GM19239 (cell line): ENCODE results near the gene AAMP.
A peak's percentile ranks its signal among the peaks of the same experiment; 100 is the strongest.
"Not testable (repeated sequence)": the region's sequence is repeated elsewhere in the genome, so short reads cannot be mapped to it uniquely, and the experiment has no call there.

Source experiments
- DNase-seq: peaks from one replicate; pipeline ENCODE4 v3.0.0; 2011; ENCODE audit warnings: low spot score; ENCODE audit not compliant: insufficient read length
- FAIRE-seq: peaks from 2 replicates; lab custom pipeline; 2011; peaks lifted over from hg19 to GRCh38; lab: Jason Lieb, UNC

The AAMP gene

GRCh38 chr2:218276986-218277755, 7.2 kb upstream of the AAMP start:
- DNase-seq: no peak
- no peak for FAIRE-seq

DNA sequence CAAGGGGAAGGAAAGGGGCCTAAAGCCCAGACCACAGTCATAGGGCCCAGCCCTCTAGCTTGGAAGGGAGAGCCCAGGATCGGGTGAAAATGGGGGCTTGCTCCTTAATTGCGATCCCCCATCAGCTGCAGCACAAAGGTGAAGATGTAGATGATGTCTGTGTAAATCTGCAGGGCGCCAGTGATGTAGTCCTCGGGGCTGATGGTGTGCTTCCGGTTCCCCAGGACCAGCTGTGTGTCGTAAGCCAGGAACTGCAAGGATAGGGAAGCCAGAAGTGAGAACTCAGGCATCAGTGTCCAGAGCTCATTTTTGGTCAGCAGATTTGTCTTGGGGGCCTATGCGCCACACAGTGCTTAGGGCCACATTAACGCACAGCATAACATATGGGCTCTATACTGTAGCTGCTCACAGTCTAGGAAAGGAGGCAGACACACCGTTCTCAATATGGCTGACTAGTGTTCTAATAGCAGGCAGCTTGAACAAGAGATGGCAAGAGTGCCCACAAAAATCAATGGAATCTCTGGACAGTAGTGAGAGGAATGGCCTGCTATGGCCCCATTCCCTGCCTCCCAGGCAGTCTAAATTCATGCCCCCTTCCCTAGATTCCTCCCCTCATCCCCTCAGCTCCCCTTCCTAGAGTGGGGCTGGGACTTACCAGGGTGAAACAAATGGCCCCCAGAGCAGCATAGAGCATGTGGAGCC, 5.6 kb upstream of the AAMP start:
- FAIRE-seq (no peak), DNase-seq (no peak)

DNA sequence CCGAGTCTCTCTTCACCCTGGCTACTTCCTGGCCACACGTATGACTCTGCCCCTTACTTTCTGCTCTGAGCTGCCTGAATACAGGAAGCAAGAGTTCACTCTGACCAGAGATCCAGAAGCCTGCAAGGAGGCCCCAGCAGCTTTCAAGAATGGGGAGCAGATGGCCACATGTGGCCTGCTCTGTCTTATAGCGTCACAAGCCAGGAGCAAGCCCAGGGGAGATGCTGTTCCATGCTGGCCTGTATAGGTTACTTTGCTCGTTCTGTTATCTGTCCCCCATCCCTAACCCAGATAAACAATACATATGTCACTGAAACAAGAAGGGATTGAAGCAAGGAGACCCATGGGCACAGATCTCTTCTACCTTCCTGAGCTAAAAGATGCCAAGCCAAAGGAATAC, 4.6 kb upstream of the AAMP start:
- FAIRE-seq: no peak
- no peak for DNase-seq

GRCh38 chr2:218273908-218274249, 3.9 kb upstream of the AAMP start:
- DNase-seq (no peak), FAIRE-seq (no peak)

- FAIRE-seq, DNase-seq: not testable (repeated sequence)
These were observed 3.4 kb upstream of the AAMP start for GRCh38 chr2:218273214-218273907.

- DNase-seq (peak; percentile 77), FAIRE-seq (peak; percentile 95)
These were observed 2.7 kb upstream of the AAMP start for GRCh38 chr2:218272531-218273212.

- DNase-seq (no peak), FAIRE-seq (no peak)
These were observed 2.1 kb upstream of the AAMP start for GRCh38 chr2:218271865-218272530.

DNA sequence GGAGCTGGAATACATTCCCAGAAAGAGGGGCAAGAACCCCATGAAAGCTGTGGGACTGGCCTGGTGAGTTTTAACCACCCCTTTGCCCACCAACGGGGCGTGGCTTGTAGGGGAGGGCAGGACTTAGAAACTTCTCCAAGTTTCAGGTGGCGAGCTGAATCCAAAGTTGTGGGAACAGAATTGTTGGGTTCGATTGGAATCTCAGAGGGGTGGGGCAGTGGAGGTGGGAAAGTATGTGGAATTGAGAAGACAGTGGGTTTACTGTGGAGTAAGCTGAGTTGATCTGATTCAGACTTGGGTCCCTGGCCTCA, 1.5 kb upstream of the AAMP start:
- no peak for FAIRE-seq

GRCh38 chr2:218270721-218271486, 967 bp upstream of the AAMP start:
- no peak for DNase-seq

More for the DNA sequence above, 1.5 kb upstream of the AAMP start:
- DNase-seq: no peak

DNA sequence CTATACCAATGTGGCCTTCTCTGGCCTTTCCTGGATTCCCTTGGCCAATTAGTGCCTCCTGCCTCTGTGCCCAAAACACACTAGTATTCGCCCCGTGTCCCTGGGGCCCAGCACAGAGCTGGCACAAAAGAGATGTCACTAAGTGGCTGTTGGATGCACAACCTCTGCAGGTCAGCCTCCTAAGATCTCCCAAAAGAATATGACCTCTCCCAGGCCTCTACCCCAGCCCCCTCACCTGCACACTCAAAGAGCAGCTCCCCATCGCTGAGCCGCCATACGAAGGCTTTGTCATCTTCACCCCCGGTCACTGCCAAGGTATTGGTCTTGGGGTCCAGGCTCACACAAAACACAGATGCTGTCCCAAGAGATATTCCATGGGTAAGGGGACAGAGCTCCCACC, 2.7 kb downstream of the AAMP start:
- FAIRE-seq: no peak

More at GRCh38 chr2:218270721-218271486, 967 bp upstream of the AAMP start:
- FAIRE-seq: peak; percentile 11

DNA sequence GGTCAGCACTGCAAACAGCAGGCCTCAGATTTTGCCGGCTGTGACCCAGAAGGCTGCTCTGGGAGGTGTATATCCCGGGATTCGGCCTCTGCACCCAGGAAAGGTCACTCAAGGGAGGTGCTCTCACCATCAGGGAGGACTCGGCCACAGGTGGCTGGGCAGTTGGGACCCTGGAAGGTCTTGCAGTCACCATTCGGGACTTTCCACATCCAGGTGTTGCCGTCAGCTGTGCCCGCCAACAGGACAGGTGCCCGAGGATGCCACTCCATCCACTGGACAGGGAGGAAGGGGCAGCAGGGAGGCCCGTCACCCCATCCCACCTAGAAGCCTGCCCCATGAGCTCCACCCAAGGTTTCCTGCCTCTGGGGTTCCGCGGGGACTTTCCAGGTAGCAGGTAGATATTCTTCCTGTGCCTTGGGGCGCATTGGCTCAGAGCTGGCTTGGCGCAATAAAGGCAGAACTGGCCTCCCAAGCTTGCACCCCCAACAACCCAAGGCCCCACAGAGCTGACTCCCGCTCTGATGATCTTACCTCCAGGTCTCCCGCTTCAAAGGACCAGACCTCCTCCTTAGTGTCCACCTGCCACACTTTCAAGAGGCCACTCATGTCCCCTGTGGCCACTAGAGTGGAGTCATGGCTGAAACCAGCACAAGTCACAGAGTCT, 3.5 kb downstream of the AAMP start:
- no peak for DNase-seq
- no peak for FAIRE-seq

More for the DNA sequence above, 2.7 kb downstream of the AAMP start:
- DNase-seq: no peak

DNA sequence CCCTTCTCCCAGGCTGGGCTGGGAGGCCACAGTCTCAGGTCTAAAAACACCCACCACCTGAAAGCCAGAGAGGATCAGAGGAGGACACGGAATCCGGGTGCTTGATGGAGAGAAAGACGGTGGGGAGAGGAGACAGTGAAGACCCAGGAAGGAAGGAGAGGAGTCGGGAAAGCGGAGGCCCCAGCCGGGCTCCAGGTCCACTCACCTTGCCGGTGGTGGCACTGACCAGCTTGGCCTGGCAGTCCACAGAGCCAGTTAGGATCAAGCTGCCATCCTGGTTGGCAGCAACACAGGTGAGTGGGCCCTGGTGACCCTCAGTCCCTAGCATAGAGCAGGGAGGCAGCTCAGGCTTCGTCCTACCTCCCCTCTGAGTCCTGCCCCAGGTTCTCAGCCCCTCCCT, 4.3 kb downstream of the AAMP start:
- FAIRE-seq: no peak
- DNase-seq: no peak

GRCh38 chr2:218264773-218265561, 5.0 kb downstream of the AAMP start:
- FAIRE-seq (no peak), DNase-seq (no peak)

DNA sequence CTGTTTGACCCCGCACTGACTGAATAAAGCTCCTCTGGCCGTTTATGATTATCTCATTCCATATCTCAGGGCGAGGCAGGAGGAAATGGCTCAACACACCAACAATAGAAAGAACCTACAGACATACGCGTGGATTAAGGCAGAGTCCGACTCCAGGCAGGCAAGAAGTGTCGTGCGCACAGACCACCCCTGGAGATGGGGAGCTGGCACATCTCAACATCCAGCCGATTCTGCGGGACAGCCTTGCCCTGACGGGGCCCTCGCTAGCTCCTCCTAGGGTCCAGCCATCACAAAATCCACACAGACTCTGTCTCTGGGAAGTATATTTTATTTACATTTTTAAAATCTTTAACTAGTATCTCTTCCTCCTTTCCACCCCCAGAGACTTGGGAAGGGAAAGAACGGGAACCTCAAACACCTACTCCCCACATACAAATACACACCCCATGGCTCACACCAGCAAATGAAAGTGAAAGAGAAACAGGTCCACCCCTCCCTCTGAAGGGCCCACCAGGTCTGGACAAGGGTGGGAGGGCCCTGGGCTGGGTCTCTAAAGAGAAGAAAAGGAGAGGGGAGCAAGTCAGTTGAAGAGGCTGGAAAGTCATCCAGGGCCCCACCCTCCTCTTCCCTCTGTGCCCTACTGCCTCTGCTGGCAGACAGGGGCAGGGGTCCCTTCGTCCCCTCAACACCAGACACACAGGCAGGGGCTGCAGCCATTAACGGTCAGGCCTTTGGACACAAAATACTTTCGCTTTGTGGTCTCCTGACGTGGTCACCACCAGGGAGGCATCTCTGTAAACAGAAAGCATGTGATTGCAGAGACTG, 5.9 kb downstream of the AAMP start:
- DNase-seq (no peak), FAIRE-seq (no peak)

DNA sequence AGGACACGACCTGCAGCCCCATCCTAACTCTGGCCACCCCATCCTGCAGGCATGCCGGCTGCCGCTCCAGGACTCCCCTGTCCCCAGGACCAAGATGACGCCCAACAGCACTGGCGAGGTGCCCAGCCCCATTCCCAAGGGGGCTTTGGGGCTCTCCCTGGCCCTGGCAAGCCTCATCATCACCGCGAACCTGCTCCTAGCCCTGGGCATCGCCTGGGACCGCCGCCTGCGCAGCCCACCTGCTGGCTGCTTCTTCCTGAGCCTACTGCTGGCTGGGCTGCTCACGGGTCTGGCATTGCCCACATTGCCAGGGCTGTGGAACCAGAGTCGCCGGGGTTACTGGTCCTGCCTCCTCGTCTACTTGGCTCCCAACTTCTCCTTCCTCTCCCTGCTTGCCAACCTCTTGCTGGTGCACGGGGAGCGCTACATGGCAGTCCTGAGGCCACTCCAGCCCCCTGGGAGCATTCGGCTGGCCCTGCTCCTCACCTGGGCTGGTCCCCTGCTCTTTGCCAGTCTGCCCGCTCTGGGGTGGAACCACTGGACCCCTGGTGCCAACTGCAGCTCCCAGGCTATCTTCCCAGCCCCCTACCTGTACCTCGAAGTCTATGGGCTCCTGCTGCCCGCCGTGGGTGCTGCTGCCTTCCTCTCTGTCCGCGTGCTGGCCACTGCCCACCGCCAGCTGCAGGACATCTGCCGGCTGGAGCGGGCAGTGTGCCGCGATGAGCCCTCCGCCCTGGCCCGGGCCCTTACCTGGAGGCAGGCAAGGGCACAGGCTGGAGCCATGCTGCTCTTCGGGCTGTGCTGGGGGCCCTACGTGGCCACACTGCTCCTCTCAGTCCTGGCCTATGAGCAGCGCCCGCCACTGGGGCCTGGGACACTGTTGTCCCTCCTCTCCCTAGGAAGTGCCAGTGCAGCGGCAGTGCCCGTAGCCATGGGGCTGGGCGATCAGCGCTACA, 7.0 kb downstream of the AAMP start:
- FAIRE-seq: no peak

DNA sequence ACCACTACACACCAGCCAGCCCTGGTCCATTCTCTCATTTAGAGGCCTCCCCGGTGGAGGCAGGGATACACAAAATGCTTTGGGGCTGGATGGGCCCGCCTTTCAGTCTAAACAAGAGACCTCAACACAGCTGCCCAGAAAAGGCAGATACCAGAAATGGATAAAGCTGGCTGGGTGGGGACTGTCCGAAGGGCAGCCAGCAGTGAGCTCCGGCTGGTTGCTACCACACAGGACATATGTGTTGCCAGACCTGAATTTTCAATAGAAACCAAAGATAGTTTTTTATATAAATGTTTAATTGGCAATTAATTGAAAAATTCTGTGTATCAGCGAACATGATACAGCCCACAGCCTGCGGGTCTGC, 7.7 kb downstream of the AAMP start:
- FAIRE-seq (no peak), DNase-seq (no peak)

More for the DNA sequence above, 7.0 kb downstream of the AAMP start:
- DNase-seq: no peak
